C4-2B (cell line): ENCODE measurements around the gene RFT1.

Experiments
- H3K27ac ChIP-seq: fragments of 450-650 bp; 2 replicates; pipeline ENCODE4 v1.5.1; 2017
- CTCF ChIP-seq: fragments of 450-650 bp; conservative IDR thresholded peaks from 2 replicates; pipeline ENCODE4 v1.5.1; 2017; ENCODE audit warnings: mild to moderate bottlenecking
- ZFX ChIP-seq: fragments of 450-650 bp; IDR thresholded peaks from 2 replicates; pipeline ENCODE4 v1.6.1; 2017

RFT1 gene

GRCh38 chr3:53082736-53083135 lies 47.5 kb downstream of the RFT1 start:
- H3K27ac ChIP-seq: no peak overlapping the region
- TF ChIP-seq ZFX: no peak
- no peak for TF ChIP-seq CTCF

GRCh38 chr3:53081318-53081717 lies 48.9 kb downstream of the RFT1 start:
- H3K27ac ChIP-seq: no peak overlapping the region
- TF ChIP-seq CTCF (no peak), ZFX (no peak)

- TF ChIP-seq ZFX: no peak
- TF ChIP-seq CTCF: no peak
- H3K27ac ChIP-seq: no peak overlapping the region
Observed at GRCh38 chr3:53080612-53081205, 49.5 kb downstream of the RFT1 start.

GRCh38 chr3:53079791-53080555 lies 50.3 kb downstream of the RFT1 start:
- no peak for TF ChIP-seq CTCF
- no peak for TF ChIP-seq ZFX
- no peak overlapping the region for H3K27ac ChIP-seq

- TF ChIP-seq ZFX: no peak
- TF ChIP-seq CTCF: no peak
- no peak overlapping the region for H3K27ac ChIP-seq
Observed at GRCh38 chr3:53079147-53079546, 51.1 kb downstream of the RFT1 start.

GRCh38 chr3:53078656-53079055 lies 51.6 kb downstream of the RFT1 start:
- H3K27ac ChIP-seq: no peak overlapping the region
- TF ChIP-seq CTCF (no peak), ZFX (no peak)

- TF ChIP-seq CTCF (no peak), ZFX (no peak)
- H3K27ac ChIP-seq: no peak overlapping the region
Observed at GRCh38 chr3:53077476-53078220, 52.6 kb downstream of the RFT1 start.
